Fibroblast of lung (primary cell): ENCODE data around the gene PANK1. TPM values are rescaled to one million over a fixed set of nuclear protein-coding genes. Genes with fewer than 3 reads are reported as not detected.

Source experiments
- DNase-seq, 2 donors: peaks; one replicate each; pipeline versions ENCODE4 v3.0.0 to v3.0.0-alpha.2; 2010; ENCODE audit warnings: low read depth in 2 of 2
- H2AFZ ChIP-seq: 2 replicates; pipeline ENCODE4 v1.5.1; 2012; ENCODE audit warnings: low read length, control low read depth, inconsistent platforms
- H3K27ac ChIP-seq: 2 replicates; pipeline ENCODE4 v1.5.1; 2011; ENCODE audit warnings: low read length, control low read depth; ENCODE audit not compliant: insufficient read depth
- H3K27me3 ChIP-seq: 2 replicates; pipeline ENCODE4 v1.5.1; 2011; ENCODE audit warnings: mild to moderate bottlenecking, low read length; ENCODE audit not compliant: control insufficient read depth, insufficient read depth
- H3K36me3 ChIP-seq: 2 replicates; pipeline ENCODE4 v1.5.1; 2011; ENCODE audit warnings: low read length; ENCODE audit not compliant: control insufficient read depth, insufficient read depth
- H3K4me1 ChIP-seq: 2 replicates; pipeline ENCODE4 v1.5.1; 2011; ENCODE audit warnings: low read length; ENCODE audit not compliant: control insufficient read depth, insufficient read depth; ENCODE audit errors: extremely low read depth
- H3K4me2 ChIP-seq: 2 replicates; pipeline ENCODE4 v1.5.1; 2011; ENCODE audit warnings: low read length, control low read depth; ENCODE audit not compliant: insufficient read depth; ENCODE audit errors: extremely low read depth
- H3K4me3 ChIP-seq, 4 experiments: fragments of 200-600 bp in 1 of 4; sonication (generic) in 1 of 4; replicated peaks in 1 of 4; 2 replicates each; pipeline ENCODE4 v1.5.1; 2011 to 2016; ENCODE audit warnings: low read length in 4 of 4, low read depth in 3 of 4, mild to moderate bottlenecking in 3 of 4, control low read depth in 2 of 4, inconsistent platforms in 1 of 4, mixed read lengths in 1 of 4; ENCODE audit not compliant: insufficient read depth in 1 of 4; ENCODE audit errors: control extremely low read depth in 1 of 4
- H3K79me2 ChIP-seq: 2 replicates; pipeline ENCODE4 v1.5.1; 2012; ENCODE audit warnings: mild to moderate bottlenecking, low read length, inconsistent platforms; ENCODE audit not compliant: control insufficient read depth, insufficient read depth
- H3K9ac ChIP-seq: 2 replicates; pipeline ENCODE4 v1.5.1; 2011; ENCODE audit warnings: mild to moderate bottlenecking, low read length, control low read depth; ENCODE audit not compliant: insufficient read depth
- H3K9me3 ChIP-seq: 2 replicates; pipeline ENCODE4 v1.5.1; 2012; ENCODE audit warnings: low read depth, low read length; ENCODE audit not compliant: control insufficient read depth, insufficient read depth
- H4K20me1 ChIP-seq: 2 replicates; pipeline ENCODE4 v1.5.1; 2011; ENCODE audit warnings: low read length; ENCODE audit not compliant: control insufficient read depth, insufficient read depth; ENCODE audit errors: extremely low read depth
- EZH2 ChIP-seq: IDR thresholded peaks from 2 replicates; pipeline ENCODE4 v1.5.1; 2012; ENCODE audit warnings: low read length, control low read depth, mild to moderate bottlenecking; ENCODE audit errors: missing control alignments
- polyA plus RNA-seq, 2 donors: library from polyadenylated mRNA; depleted of rRNA in 1 of 2; stranded (reverse) in 1 of 2; unstranded in 1 of 2; fragments of >200 nt; gene quantifications; 2 replicates each; pipeline ENCODE4 v1.2.1, GENCODE V29; 2011 to 2012; ENCODE audit warnings: missing spikeins in 1 of 2
- total RNA-seq: library from RNA; depleted of rRNA; stranded (reverse); fragments of >200 nt; gene quantifications from 2 replicates; pipeline ENCODE4 v1.2.1, GENCODE V29; 2014
- TF ChIP-seq, protein P1 (sequence below), 2 donors: IDR thresholded peaks in 1 of 2; conservative IDR thresholded peaks in 1 of 2; 1 replicate in 1 of 2; 2 replicates in 1 of 2; pipeline ENCODE4 v1.5.1; 2011 to 2012; ENCODE audit warnings: low read length in 2 of 2, control low read depth in 1 of 2, inconsistent platforms in 1 of 2, low read depth in 1 of 2, mild to moderate bottlenecking in 1 of 2

Gene PANK1
- total and polyA plus RNA-seq, 2 donors (not counting 1 experiment from before 2014, with no cell fraction given), result 5.3 to 9.2 TPM

DNA sequence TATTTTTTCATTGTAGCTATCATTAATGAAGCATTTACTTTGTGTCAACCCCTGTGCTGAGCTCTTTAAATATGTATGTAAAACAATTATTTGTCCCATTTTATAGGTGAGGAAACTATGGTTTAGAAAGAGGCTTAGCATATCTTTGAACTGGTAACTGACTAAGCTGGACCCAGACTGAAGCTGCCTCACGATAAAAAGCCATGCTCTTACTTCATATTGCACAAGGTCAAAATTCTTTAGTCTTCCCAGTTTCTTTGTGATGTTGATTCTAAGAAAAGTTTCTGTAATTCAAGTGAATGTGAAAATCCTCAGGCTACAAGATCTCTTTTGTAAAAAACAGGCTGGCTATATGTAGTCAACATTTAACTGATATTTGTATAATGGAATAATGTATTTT, 63.0 kb downstream of the PANK1 start:
- Histone ChIP-seq H3K4me2 (no peak overlapping the region), H3K27ac (no peak overlapping the region), H4K20me1 (no peaks in the 10 kb centered on the region), H3K4me1 (no peaks in the 10 kb centered on the region), H3K4me3 (no peak overlapping the region), H2AFZ (no peak overlapping the region), H3K9me3 (no peaks in the 10 kb centered on the region), H3K27me3 (no peaks in the 10 kb centered on the region), H3K79me2 (no peaks in the 10 kb centered on the region), H3K9ac (no peak overlapping the region), H3K36me3 (no peaks in the 10 kb centered on the region)
- no peak for DNase-seq
- TF ChIP-seq, protein P1, sequence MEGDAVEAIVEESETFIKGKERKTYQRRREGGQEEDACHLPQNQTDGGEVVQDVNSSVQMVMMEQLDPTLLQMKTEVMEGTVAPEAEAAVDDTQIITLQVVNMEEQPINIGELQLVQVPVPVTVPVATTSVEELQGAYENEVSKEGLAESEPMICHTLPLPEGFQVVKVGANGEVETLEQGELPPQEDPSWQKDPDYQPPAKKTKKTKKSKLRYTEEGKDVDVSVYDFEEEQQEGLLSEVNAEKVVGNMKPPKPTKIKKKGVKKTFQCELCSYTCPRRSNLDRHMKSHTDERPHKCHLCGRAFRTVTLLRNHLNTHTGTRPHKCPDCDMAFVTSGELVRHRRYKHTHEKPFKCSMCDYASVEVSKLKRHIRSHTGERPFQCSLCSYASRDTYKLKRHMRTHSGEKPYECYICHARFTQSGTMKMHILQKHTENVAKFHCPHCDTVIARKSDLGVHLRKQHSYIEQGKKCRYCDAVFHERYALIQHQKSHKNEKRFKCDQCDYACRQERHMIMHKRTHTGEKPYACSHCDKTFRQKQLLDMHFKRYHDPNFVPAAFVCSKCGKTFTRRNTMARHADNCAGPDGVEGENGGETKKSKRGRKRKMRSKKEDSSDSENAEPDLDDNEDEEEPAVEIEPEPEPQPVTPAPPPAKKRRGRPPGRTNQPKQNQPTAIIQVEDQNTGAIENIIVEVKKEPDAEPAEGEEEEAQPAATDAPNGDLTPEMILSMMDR (conservative IDR thresholded peaks at IDR 0.05 in 1 of 2, IDR thresholded peaks at IDR 0.05 in 1 of 2; ENCODE audit: low read depth in 1 of 2, low read length in 2 of 2), result no peak
- TF ChIP-seq EZH2, result no peak

DNA sequence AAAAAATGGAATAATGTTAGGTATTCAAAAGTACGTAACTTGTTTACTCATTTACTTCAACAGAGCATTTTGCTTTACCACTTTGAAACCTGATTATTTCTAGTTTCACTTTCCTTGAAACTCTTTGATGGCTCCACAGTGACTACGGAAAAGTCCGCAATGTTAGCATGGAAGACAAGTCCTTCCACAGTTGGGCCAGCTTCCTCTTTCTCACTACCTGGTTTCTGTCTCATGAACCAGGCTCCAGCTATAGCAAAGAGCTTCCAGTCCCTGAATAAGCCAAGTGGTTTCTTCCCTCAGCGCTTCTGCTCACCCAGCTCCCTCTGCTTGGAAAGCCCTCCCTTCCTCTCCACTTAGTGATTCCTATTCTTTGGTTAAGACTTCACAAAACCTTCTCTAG, 64.8 kb downstream of the PANK1 start:
- H2AFZ ChIP-seq, result no peak overlapping the region
- H3K27ac ChIP-seq, result no peak overlapping the region
- no peaks in the 10 kb centered on the region for H3K27me3 ChIP-seq
- no peak overlapping the region for H3K9ac ChIP-seq
- TF ChIP-seq, protein P1 (conservative IDR thresholded peaks at IDR 0.05 in 1 of 2, IDR thresholded peaks at IDR 0.05 in 1 of 2; ENCODE audit: low read depth in 1 of 2, low read length in 2 of 2), result no peak
- TF ChIP-seq EZH2, result no peak
- H3K4me1 ChIP-seq, result no peaks in the 10 kb centered on the region
- no peak overlapping the region for H3K4me2 ChIP-seq
- no peak overlapping the region for H3K4me3 ChIP-seq
- H3K36me3 ChIP-seq, result no peaks in the 10 kb centered on the region
- no peaks in the 10 kb centered on the region for H3K79me2 ChIP-seq
- no peaks in the 10 kb centered on the region for H4K20me1 ChIP-seq
- DNase-seq, result no peak
- H3K9me3 ChIP-seq, result no peaks in the 10 kb centered on the region

- Histone ChIP-seq H3K4me1 (no peaks in the 10 kb centered on the region), H3K4me3 (no peak overlapping the region)
- DNase-seq, result no peak
These were observed 68.3 kb downstream of the PANK1 start for GRCh38 chr10:89576696-89577095.

More at GRCh38 chr10:89576696-89577095, 68.3 kb downstream of the PANK1 start:
- Histone ChIP-seq H3K27me3 (no peaks in the 10 kb centered on the region), H3K9ac (no peak overlapping the region), H2AFZ (no peak overlapping the region), H3K9me3 (no peaks in the 10 kb centered on the region), H4K20me1 (no peaks in the 10 kb centered on the region), H3K79me2 (no peaks in the 10 kb centered on the region), H3K27ac (no peak overlapping the region), H3K36me3 (no peaks in the 10 kb centered on the region), H3K4me2 (no peak overlapping the region)
- TF ChIP-seq, protein P1 (conservative IDR thresholded peaks at IDR 0.05 in 1 of 2, IDR thresholded peaks at IDR 0.05 in 1 of 2; ENCODE audit: low read depth in 1 of 2, low read length in 2 of 2), result no peak
- TF ChIP-seq EZH2, result no peak
